Dermis lymphatic vessel endothelial cell (primary cell): Measurements from ENCODE around the gene DNAJC17. TPM values are rescaled to one million over a fixed set of nuclear protein-coding genes. Genes with fewer than 3 reads are reported as not detected.

Experiments used
- total RNA-seq: library from RNA; depleted of rRNA; stranded (reverse); fragments of >200 nt; gene quantifications from 2 replicates; pipeline ENCODE4 v1.2.1, GENCODE V29; 2014

Gene DNAJC17
- total RNA-seq = 21.2 and 26.0 TPM in 2 replicates

GRCh38 chr15:40807028-40807887 is at the start of gene DNAJC17, which contains the start of gene ZFYVE19:
Gene DNAJC17, minus strand, starts transcription at chr15:40807473. Its CDS starts 27 bp downstream, at chr15:40807446.
Gene ZFYVE19, plus strand, starts transcription at chr15:40807089. Its CDS starts 501 bp downstream, at chr15:40807590.

GRCh38 chr15:40843885-40844695 is 36.8 kb upstream of the DNAJC17 start, which contains the start of gene SPINT1:
Gene SPINT1, plus strand, starts transcription at chr15:40844048. Its CDS starts 507 bp downstream, at chr15:40844555.

GRCh38 chr15:40828447-40829036 is 21.3 kb upstream of the DNAJC17 start, which contains the start of gene PPP1R14D:
Gene PPP1R14D, minus strand, starts transcription at chr15:40828708. Its CDS starts 67 bp downstream, at chr15:40828641.

GRCh38 chr15:40769274-40770146 is 37.8 kb downstream of the DNAJC17 start, which contains the start of gene C15orf62:
Gene C15orf62, plus strand, starts transcription at chr15:40769980. Its CDS starts 516 bp downstream, at chr15:40770496.

GRCh38 chr15:40763801-40764628 is 43.3 kb downstream of the DNAJC17 start, which contains the start of gene GCHFR:
Gene GCHFR, plus strand, starts transcription at chr15:40764068. Its CDS starts 113 bp downstream, at chr15:40764181.

GRCh38 chr15:40754883-40755811 is 52.1 kb downstream of the DNAJC17 start, which contains the start of gene RMDN3:
Gene RMDN3, minus strand, starts transcription at chr15:40755254. Its CDS starts 471 bp downstream, at chr15:40754783.

Other genes starting within 250 kb of the DNAJC17 start
- 18.5 and 26.5 TPM in 2 replicates for gene CCDC32, start 242.4 kb downstream of the DNAJC17 start, total RNA-seq
- 8.8 and 9.9 TPM in 2 replicates for gene RPUSD2, start 238.2 kb downstream of the DNAJC17 start, total RNA-seq
- gene KNL1, start 213.2 kb downstream of the DNAJC17 start, total RNA-seq = 3.7 and 4.5 TPM in 2 replicates
- gene RAD51, start 112.3 kb downstream of the DNAJC17 start, total RNA-seq = 2.7 and 2.8 TPM in 2 replicates
- 16.6 and 23.5 TPM in 2 replicates for gene RMDN3, start 52.2 kb downstream of the DNAJC17 start, total RNA-seq
- 4.3 and 11.7 TPM in 2 replicates for gene GCHFR, start 43.4 kb downstream of the DNAJC17 start, total RNA-seq
- gene C15orf62, start 37.5 kb downstream of the DNAJC17 start, total RNA-seq = under 0.01 and 0.11 TPM in 2 replicates
- gene ZFYVE19, start 384 bp downstream of the DNAJC17 start, total RNA-seq = 17.1 and 18.1 TPM in 2 replicates
- not detected in 2 replicates for gene PPP1R14D, start 21.2 kb upstream of the DNAJC17 start, total RNA-seq
- gene SPINT1, start 36.6 kb upstream of the DNAJC17 start, total RNA-seq = 0.33 and 0.34 TPM in 2 replicates
- under 0.01 TPM in 1 of 2 replicates, not detected in the other for gene RHOV, start 66.8 kb upstream of the DNAJC17 start, total RNA-seq
- 33.2 and 41.1 TPM in 2 replicates for gene VPS18, start 87.0 kb upstream of the DNAJC17 start, total RNA-seq
- gene DLL4, start 121.9 kb upstream of the DNAJC17 start, total RNA-seq = 84.2 and 99.3 TPM in 2 replicates
- 0.76 and 1.3 TPM in 2 replicates for gene CHAC1, start 146.0 kb upstream of the DNAJC17 start, total RNA-seq